Activated CD4-positive, alpha-beta T cell treated with anti-CD3 and anti-CD28 coated beads, Interleukin-2, amount 10 ng/mL, durations not matched to agents 24 days and 14 days (primary cell): ENCODE measurements around the gene LRRC47. TPM values are rescaled to one million over a fixed set of nuclear protein-coding genes. Genes with fewer than 3 reads are reported as not detected.
A peak's percentile ranks its signal among the peaks of the same experiment; 100 is the strongest.

Experiments
- DNase-seq: peaks from one replicate; pipeline ENCODE4 v3.0.0; 2022
- H3K27ac Mint-ChIP-seq: one replicate; pipeline ENCODE4 v1.8.0; 2022; ENCODE audit warnings: mild to moderate bottlenecking, mixed read lengths
- H3K27me3 Mint-ChIP-seq: one replicate; pipeline ENCODE4 v1.8.0; 2022; ENCODE audit warnings: mixed read lengths
- H3K36me3 Mint-ChIP-seq: one replicate; pipeline ENCODE4 v1.8.0; 2022; ENCODE audit warnings: low read depth, mild to moderate bottlenecking, mixed read lengths
- H3K4me1 Mint-ChIP-seq: one replicate; pipeline ENCODE4 v1.8.0; 2021; ENCODE audit warnings: mixed read lengths
- H3K4me3 Mint-ChIP-seq: one replicate; pipeline ENCODE4 v1.8.0; 2022; ENCODE audit warnings: mild to moderate bottlenecking, moderate library complexity, mixed read lengths
- H3K9me3 Mint-ChIP-seq: one replicate; pipeline ENCODE4 v1.8.0; 2021; ENCODE audit warnings: mixed read lengths
- intact Hi-C: fragments of 100-400 bp; cut with micrococcal nuclease; formaldehyde crosslinking; loops from one replicate; pipeline ENCODE4 v1.15.1; 2023
- total RNA-seq: library from RNA; stranded (reverse); gene quantifications from 2 replicates; pipeline ENCODE4 v1.2.3, GENCODE V29; 2022

LRRC47 gene
- total RNA-seq, 1 donor from 2014 or later: 40.8 TPM

GRCh38 chr1:3747522-3747848 is 48.8 kb downstream of the LRRC47 start:
- Mint-ChIP-seq H3K4me1 (peaks cover 18% of the 10 kb centered on the region), H3K9me3 (no peaks in the 10 kb centered on the region), H3K27ac (no peak overlapping the region), H3K4me3 (peak overlapping the region; percentile 81), H3K36me3 (peaks cover 4% of the 10 kb centered on the region), H3K27me3 (no peaks in the 10 kb centered on the region)
- intact Hi-C loops: loop anchor here (1.0 kb wide), 1 partner anchor 49 kb away; the partner anchor contains the start of gene LRRC47
- DNase-seq: no peak

GRCh38 chr1:3746830-3747521 is 49.3 kb downstream of the LRRC47 start:
- Mint-ChIP-seq H3K27ac (peak overlapping the region; percentile 41), H3K27me3 (no peaks in the 10 kb centered on the region), H3K4me1 (peaks cover 18% of the 10 kb centered on the region), H3K36me3 (peaks cover 4% of the 10 kb centered on the region), H3K9me3 (no peaks in the 10 kb centered on the region), H3K4me3 (peak overlapping the region; percentile 81)
- intact Hi-C loops: loop anchor here (1.0 kb wide), 1 partner anchor 49 kb away; the partner anchor contains the start of gene LRRC47
- DNase-seq: peak; percentile 97

- intact Hi-C loops: no loop called here
- Mint-ChIP-seq H3K27ac (peak overlapping the region; percentile 72), H3K4me1 (peaks cover 20% of the 10 kb centered on the region), H3K4me3 (peak overlapping the region; percentile 81), H3K27me3 (no peaks in the 10 kb centered on the region), H3K9me3 (no peaks in the 10 kb centered on the region), H3K36me3 (peaks cover 7% of the 10 kb centered on the region)
- DNase-seq: no peak
Observed at GRCh38 chr1:3746389-3746829, 49.9 kb downstream of the LRRC47 start.

GRCh38 chr1:3745590-3746381 is 50.5 kb downstream of the LRRC47 start:
- peaks cover 7% of the 10 kb centered on the region for H3K36me3 Mint-ChIP-seq
- H3K4me1 Mint-ChIP-seq: peaks cover 20% of the 10 kb centered on the region
- intact Hi-C loops: no loop called here
- H3K4me3 Mint-ChIP-seq: peak overlapping the region; percentile 81
- H3K27ac Mint-ChIP-seq: peak overlapping the region; percentile 72
- H3K9me3 Mint-ChIP-seq: no peaks in the 10 kb centered on the region
- DNase-seq: no peak
- no peaks in the 10 kb centered on the region for H3K27me3 Mint-ChIP-seq

- H3K4me1 Mint-ChIP-seq: peaks cover 20% of the 10 kb centered on the region
- intact Hi-C loops: no loop called here
- H3K27me3 Mint-ChIP-seq: no peaks in the 10 kb centered on the region
- peak overlapping the region; percentile 28 for H3K4me3 Mint-ChIP-seq
- H3K27ac Mint-ChIP-seq: no peak overlapping the region
- H3K36me3 Mint-ChIP-seq: peaks cover 7% of the 10 kb centered on the region
- DNase-seq: no peak
- no peaks in the 10 kb centered on the region for H3K9me3 Mint-ChIP-seq
Observed at GRCh38 chr1:3745071-3745470, 51.2 kb downstream of the LRRC47 start.

- Mint-ChIP-seq H3K27ac (no peak overlapping the region), H3K4me3 (no peak overlapping the region), H3K36me3 (peaks cover 7% of the 10 kb centered on the region), H3K9me3 (no peaks in the 10 kb centered on the region), H3K27me3 (no peaks in the 10 kb centered on the region), H3K4me1 (peaks cover 20% of the 10 kb centered on the region)
- no peak for DNase-seq
- intact Hi-C loops: no loop called here
Observed at GRCh38 chr1:3744646-3745045, 51.7 kb downstream of the LRRC47 start.

GRCh38 chr1:3743826-3744225 is 52.5 kb downstream of the LRRC47 start:
- Mint-ChIP-seq H3K36me3 (peaks cover 7% of the 10 kb centered on the region), H3K27ac (no peak overlapping the region), H3K4me3 (no peak overlapping the region), H3K4me1 (peaks cover 20% of the 10 kb centered on the region), H3K9me3 (no peaks in the 10 kb centered on the region), H3K27me3 (no peaks in the 10 kb centered on the region)
- intact Hi-C loops: no loop called here
- DNase-seq: no peak

GRCh38 chr1:3743421-3743820 is 52.9 kb downstream of the LRRC47 start:
- intact Hi-C loops: no loop called here
- peaks cover 7% of the 10 kb centered on the region for H3K36me3 Mint-ChIP-seq
- no peaks in the 10 kb centered on the region for H3K9me3 Mint-ChIP-seq
- H3K27me3 Mint-ChIP-seq: no peaks in the 10 kb centered on the region
- H3K27ac Mint-ChIP-seq: no peak overlapping the region
- no peak overlapping the region for H3K4me3 Mint-ChIP-seq
- DNase-seq: no peak
- H3K4me1 Mint-ChIP-seq: peaks cover 19% of the 10 kb centered on the region

GRCh38 chr1:3742439-3743298 is 53.6 kb downstream of the LRRC47 start:
- peaks cover 7% of the 10 kb centered on the region for H3K36me3 Mint-ChIP-seq
- intact Hi-C loops: no loop called here
- H3K4me3 Mint-ChIP-seq: no peak overlapping the region

GRCh38 chr1:3741566-3742438 is 54.5 kb downstream of the LRRC47 start:
- Mint-ChIP-seq H3K27ac (no peak overlapping the region), H3K4me3 (no peak overlapping the region), H3K36me3 (peaks cover 7% of the 10 kb centered on the region), H3K4me1 (peaks cover 11% of the 10 kb centered on the region), H3K9me3 (no peaks in the 10 kb centered on the region), H3K27me3 (no peaks in the 10 kb centered on the region)
- intact Hi-C loops: no loop called here
- DNase-seq: no peak

More at GRCh38 chr1:3742439-3743298, 53.6 kb downstream of the LRRC47 start:
- Mint-ChIP-seq H3K27me3 (no peaks in the 10 kb centered on the region), H3K4me1 (peaks cover 12% of the 10 kb centered on the region), H3K9me3 (no peaks in the 10 kb centered on the region), H3K27ac (no peak overlapping the region)
- no peak for DNase-seq

- intact Hi-C loops: no loop called here
- H3K27ac Mint-ChIP-seq: no peak overlapping the region
- H3K27me3 Mint-ChIP-seq: no peaks in the 10 kb centered on the region
- DNase-seq: no peak
- peaks cover 7% of the 10 kb centered on the region for H3K36me3 Mint-ChIP-seq
- no peak overlapping the region for H3K4me3 Mint-ChIP-seq
- H3K9me3 Mint-ChIP-seq: no peaks in the 10 kb centered on the region
- H3K4me1 Mint-ChIP-seq: peaks cover 10% of the 10 kb centered on the region
Observed at GRCh38 chr1:3740752-3741151, 55.5 kb downstream of the LRRC47 start.

- H3K4me3 Mint-ChIP-seq: no peak overlapping the region
- DNase-seq: no peak
- no peak overlapping the region for H3K27ac Mint-ChIP-seq
- H3K4me1 Mint-ChIP-seq: peaks cover 6% of the 10 kb centered on the region
- H3K27me3 Mint-ChIP-seq: no peaks in the 10 kb centered on the region
- peaks cover 7% of the 10 kb centered on the region for H3K36me3 Mint-ChIP-seq
- no peaks in the 10 kb centered on the region for H3K9me3 Mint-ChIP-seq
- intact Hi-C loops: no loop called here
Observed at GRCh38 chr1:3740042-3740441, 56.3 kb downstream of the LRRC47 start.

GRCh38 chr1:3738943-3739342 is 57.4 kb downstream of the LRRC47 start:
- peaks cover 5% of the 10 kb centered on the region for H3K4me1 Mint-ChIP-seq
- H3K27ac Mint-ChIP-seq: no peak overlapping the region
- H3K36me3 Mint-ChIP-seq: peaks cover 7% of the 10 kb centered on the region

More at GRCh38 chr1:3738943-3739342, 57.4 kb downstream of the LRRC47 start:
- no peak for DNase-seq
- no peak overlapping the region for H3K4me3 Mint-ChIP-seq
- no peaks in the 10 kb centered on the region for H3K9me3 Mint-ChIP-seq
- intact Hi-C loops: no loop called here
- H3K27me3 Mint-ChIP-seq: no peaks in the 10 kb centered on the region
